Renal cortex interstitium (tissue), 11 donors: Measurements from ENCODE around the gene LRRFIP1. TPM values are rescaled to one million over a fixed set of nuclear protein-coding genes. Genes with fewer than 3 reads are reported as not detected.

Experiments used
- DNase-seq, 11 donors: peaks; one replicate each; pipeline ENCODE4 v3.0.0-alpha.2; 2013; ENCODE audit warnings: low read depth in 9 of 11, low spot score in 4 of 11; ENCODE audit errors: extremely low read depth in 1 of 11
- polyA plus RNA-seq, 3 donors: library from polyadenylated mRNA; unstranded; fragments of 120-200 nt; gene quantifications; one replicate each; pipeline ENCODE4 v1.2.1, GENCODE V29; 2013; ENCODE audit not compliant: insufficient read length in 3 of 3

Gene LRRFIP1
- polyA plus RNA-seq, 3 donors = 76.2 to 104 (median 94.4) TPM

- no peak for DNase-seq
Measured at GRCh38 chr2:237724811-237725478, 97.6 kb downstream of the LRRFIP1 start.

DNA sequence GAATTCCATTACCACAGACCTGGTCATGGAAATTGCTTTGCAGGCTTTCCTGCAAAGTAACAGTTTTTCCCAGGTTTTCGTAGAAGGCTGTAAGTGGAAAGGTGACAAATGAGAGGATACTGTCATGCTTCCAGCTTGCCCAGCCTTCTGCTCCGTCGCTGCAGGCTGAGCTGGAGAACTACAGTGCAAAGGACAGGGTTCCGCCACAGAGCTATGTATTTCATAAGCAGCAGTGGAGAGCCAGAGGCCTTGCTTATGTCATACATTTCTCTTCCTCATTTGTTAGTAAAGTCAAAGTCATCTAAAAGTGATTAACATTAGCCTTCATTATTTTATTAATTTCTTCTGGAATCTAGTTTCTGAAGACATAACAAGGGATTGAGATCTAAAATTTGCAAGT, 98.3 kb downstream of the LRRFIP1 start:
- DNase-seq = no peak

DNA sequence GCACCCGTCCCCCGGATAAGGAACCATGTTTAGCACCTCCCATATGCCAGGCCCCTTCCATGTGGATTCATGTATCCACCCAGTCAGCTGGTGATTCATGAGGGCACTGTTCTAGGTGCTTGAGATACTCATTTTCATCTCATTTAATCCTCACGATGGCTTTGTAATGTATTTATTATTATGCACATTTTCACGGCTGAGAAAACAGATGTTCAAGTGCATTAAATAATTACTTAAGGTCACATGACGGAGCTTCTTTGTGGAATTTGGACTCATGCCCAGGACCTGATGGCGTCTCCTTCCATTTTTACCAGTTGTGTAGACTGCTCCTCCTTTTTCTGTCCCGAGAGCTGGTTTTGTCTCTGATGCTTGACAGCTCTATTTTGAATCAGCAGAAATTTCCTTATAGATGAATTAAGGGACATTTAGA, 99.0 kb downstream of the LRRFIP1 start:
- peak in 6 of 11 donors; percentile 60 to 84 (median 71) for DNase-seq

- DNase-seq = no peak
Measured at GRCh38 chr2:237727363-237727762, 100.0 kb downstream of the LRRFIP1 start.

DNA sequence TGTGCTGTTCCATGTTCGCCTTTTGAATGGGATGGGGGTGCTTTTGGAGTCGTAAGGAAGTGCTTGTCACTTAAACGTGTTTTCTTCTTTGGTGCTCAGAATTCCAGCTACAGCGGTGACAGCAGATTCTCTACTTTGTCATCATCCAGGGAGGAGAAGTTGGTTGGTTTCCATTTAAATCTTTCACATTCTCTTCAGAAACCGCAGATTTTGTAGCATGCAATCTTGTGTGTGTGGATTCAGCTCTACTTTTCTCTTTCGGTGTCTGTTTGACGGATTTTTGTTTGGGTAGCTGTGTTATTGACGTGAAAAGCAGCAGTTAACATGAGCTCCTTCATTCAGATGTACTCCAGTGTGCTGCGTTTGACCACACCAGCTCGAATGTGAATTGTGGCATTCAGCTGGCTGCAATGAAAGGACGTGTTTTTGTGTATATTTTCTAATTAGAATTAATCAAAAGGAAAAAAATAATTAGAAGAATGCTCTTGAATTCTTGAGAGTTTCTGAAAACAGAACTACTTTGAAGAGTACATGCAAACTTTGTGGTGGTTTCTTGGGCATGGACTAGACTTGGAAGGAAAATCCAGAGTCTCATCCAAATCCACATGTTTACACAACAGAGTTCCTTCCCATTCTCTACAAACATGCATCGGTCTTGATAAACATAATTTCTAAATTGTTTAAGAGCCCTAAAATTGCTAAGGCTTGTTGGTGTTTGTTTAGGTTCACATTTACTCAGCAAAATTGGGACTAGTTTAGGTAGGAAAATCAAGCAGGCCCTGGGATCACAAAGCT, 102.5 kb downstream of the LRRFIP1 start:
- no peak for DNase-seq

DNA sequence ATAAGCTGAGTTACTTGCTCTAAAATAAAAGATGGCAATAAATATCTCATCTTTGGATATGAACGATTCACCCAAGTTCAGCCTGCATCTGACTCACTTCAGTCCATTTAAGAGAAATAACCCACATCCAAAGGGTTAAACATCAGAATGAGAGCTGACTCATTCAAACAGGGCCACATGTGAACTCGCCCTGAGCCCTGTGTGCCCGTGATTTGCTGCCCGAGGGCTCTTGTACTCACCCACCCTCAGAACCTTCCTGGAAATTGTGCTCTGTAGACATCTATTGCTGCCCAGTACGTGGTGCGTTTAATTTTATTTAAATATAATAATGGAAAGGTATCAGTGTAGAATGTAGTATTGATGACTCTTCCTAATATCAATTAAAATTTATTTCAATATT, 104.3 kb downstream of the LRRFIP1 start:
- DNase-seq = no peak

GRCh38 chr2:237732070-237732469, 104.7 kb downstream of the LRRFIP1 start:
- DNase-seq = no peak

GRCh38 chr2:237732790-237733381, 105.5 kb downstream of the LRRFIP1 start:
- no peak for DNase-seq

DNA sequence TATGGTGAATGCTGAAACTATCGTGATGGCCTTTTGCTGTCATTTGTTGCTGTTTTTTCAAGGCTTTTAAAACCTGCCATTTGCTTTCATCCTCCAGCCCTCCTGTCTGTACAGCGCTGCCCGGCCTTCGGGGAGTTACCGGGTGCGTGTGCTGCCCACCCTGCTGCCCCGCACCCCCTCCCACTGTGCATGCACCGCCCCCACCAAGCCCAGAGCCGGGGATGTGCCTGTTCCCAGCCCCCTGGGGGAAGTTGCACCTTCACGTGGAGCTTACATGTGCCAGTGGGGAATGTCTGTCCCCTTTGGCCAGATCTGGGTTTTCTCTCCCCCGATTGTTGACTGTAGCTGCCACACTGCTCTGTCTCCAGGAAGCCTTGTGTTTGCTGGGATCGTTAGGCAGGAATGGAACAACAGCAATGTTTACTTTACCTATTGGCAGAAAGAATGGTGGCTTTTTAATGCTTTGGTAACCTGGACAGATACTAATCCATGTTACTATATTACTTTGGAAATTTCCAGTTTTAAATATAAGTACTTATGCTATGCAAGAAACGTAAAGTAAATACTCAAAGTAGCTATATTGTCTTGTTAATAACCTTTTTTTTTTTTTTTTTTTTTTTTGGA, 106.4 kb downstream of the LRRFIP1 start:
- no peak for DNase-seq

GRCh38 chr2:237734905-237735623, 107.7 kb downstream of the LRRFIP1 start:
- no peak for DNase-seq

- DNase-seq = no peak
Measured at GRCh38 chr2:237735798-237736197, 108.4 kb downstream of the LRRFIP1 start.

DNA sequence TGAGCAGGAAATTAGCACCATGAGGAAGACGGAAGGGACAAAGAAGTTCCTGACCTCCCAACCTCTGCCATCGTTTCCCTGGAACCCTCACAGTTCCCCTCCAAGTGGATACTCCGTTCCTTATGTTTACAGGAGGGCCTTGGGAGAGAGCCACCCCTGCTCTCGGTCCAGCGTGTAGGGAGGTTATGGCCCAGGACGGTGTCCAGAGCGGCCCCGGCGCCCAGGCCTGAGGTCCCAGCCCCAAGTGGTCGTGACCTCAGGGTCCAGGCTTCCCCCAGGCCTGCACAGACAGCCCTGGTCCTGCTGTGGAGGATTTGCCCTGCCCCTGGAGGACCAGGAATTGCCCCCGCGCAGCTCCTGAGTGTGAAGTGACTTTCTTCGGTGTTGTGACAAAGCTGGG, 109.4 kb downstream of the LRRFIP1 start:
- DNase-seq = no peak

GRCh38 chr2:237737196-237737865, 109.9 kb downstream of the LRRFIP1 start:
- no peak for DNase-seq

DNA sequence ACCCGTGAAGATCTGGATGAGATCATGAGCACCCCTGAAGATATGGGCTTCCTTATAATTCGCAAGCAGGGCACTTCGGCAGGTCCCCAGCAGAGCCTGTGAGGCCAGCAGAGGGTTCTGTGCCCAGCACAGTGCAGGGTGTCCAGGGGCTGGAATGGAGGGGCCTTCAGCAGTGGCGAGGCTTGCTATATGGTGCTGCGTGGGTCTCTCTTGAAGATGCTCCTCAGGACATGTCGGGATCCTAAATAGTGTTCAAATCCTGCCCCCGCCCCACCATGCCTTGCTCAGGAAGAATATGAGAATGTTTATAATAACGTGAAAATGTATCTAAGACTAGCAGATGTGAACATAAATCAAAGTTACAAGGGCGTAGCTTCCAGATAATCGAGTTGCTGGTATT, 110.9 kb downstream of the LRRFIP1 start:
- DNase-seq = no peak

DNA sequence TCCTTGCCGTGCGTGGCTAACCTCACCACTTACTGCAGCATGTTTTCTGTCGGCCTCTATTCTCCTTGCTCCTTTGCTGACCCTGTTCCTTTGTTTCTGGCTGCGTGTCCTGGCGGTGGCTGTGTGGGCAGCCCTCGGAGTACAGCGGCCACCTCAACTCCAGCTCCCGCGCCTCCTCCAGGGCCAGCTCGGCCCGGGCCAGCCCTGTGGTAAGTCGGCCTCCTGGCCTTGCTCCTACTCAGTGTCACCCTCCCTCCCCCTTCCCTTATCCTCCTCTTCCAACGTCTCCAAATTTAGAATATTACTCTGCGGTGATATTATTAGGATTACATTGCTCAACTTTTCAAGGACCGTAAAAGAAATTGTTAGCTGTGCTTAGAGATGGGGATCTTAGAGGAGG, 111.7 kb downstream of the LRRFIP1 start:
- DNase-seq = no peak

DNA sequence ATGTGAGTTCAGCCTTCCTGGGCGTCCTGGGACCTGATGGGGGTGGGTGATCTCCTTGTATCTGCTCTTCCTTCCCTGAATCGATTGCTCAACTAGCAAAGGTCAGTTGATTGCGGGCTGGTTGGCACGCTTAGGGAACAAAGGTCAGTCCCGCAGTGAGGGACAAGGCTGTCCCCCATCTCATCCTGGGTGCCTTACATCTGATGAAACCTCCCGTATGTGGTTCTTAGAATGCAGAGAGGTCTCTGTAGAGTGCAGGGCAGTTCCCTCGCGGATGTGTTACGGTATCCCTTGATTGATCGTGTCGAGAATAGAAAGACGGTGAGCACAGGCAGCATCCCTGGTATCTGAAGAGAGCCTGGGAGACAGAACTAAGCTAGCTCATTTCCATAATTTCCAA, 114.8 kb downstream of the LRRFIP1 start:
- DNase-seq = no peak

- no peak for DNase-seq
Measured at GRCh38 chr2:237742614-237743013, 115.2 kb downstream of the LRRFIP1 start.

- DNase-seq = no peak
Measured at GRCh38 chr2:237743024-237743423, 115.6 kb downstream of the LRRFIP1 start.
